HEK293 (cell line): ENCODE measurements around the gene DNM1L.

Experiments used
- CTCF ChIP-seq: fragments of 450-650 bp; formaldehyde crosslinking; IDR thresholded peaks from 2 replicates; pipeline ENCODE4 v1.5.1; 2016; ENCODE audit warnings: missing biosample characterization, missing genetic modification characterization
- ZBTB48 ChIP-seq: fragments of 450-650 bp; formaldehyde crosslinking; IDR thresholded peaks from 2 replicates; pipeline ENCODE4 v1.5.1; 2016; ENCODE audit warnings: missing biosample characterization, missing genetic modification characterization

GRCh38 chr12:32650508-32650907, 28.6 kb upstream of the DNM1L start:
- no peak for TF ChIP-seq CTCF (tag by site-specific recombination)
- no peak for TF ChIP-seq ZBTB48 (tag by site-specific recombination)
